ENCODE results near the gene HCRTR2.

- no peak for TF ChIP-seq POLR2AphosphoS5 (IDR thresholded peaks at IDR 0.05; ENCODE audit: insufficient read depth in 1 of 2, low read depth in 1 of 2)
- TF ChIP-seq CTCF (IDR thresholded peaks at IDR 0.05), result no peak
Measured at GRCh38 chr6:55210952-55211351, 36.6 kb downstream of the HCRTR2 start.

All from vagina (tissue), 2 donors.